HCT116 (cell line): ENCODE data around the gene DNAJC25. TPM values are rescaled to one million over a fixed set of nuclear protein-coding genes. Genes with fewer than 3 reads are reported as not detected.

Experiments used
- ATAC-seq: fragments of 200-7000 bp; cut with Tn5 transposase; 2 replicates; pipeline ENCODE4 v1.9.1; 2020; ENCODE audit warnings: mild to moderate bottlenecking, moderate library complexity
- BruUV-seq: library from RNA; stranded (reverse); fragments of 400-500 nt; replicated peaks from 2 replicates; lab custom pipeline; 2021; lab: Mats Ljungman, UMichigan
- CTCF ChIA-PET: fragments of 300-600 bp; sonication (Branson Sonifier 250); formaldehyde crosslinking; loops from one replicate; lab custom pipeline; 2021; ENCODE audit warnings: antibody characterized with exemption; lab: Charles Lee
- POLR2A ChIA-PET: fragments of 300-600, 350-600 bp; sonication (Branson Sonifier 250); formaldehyde crosslinking; loops from one replicate; lab custom pipeline; 2021; ENCODE audit warnings: antibody characterized with exemption; lab: Charles Lee
- RAD21 ChIA-PET, 2 experiments: fragments of 300-600 bp; sonication (Branson Sonifier 250); formaldehyde crosslinking; loops; one replicate each; lab custom pipeline; 2023; ENCODE audit warnings: low total read pairs in 2 of 2; ENCODE audit not compliant: uncharacterized antibody in 2 of 2, unreplicated experiment in 2 of 2, low non-redundant PET in 1 of 2; lab: Charles Lee
- DNase-seq: peaks from one replicate; pipeline ENCODE4 v3.0.0-alpha.2; 2010; ENCODE audit warnings: low read depth, low spot score
- H2AFZ ChIP-seq: fragments of 200-600 bp; shearing (Covaris generic), sonication (generic); 2 replicates; pipeline ENCODE4 v1.6.1; 2017; ENCODE audit warnings: low read depth, mixed run types, mixed read lengths, antibody characterized with exemption, low read length; ENCODE audit not compliant: poor library complexity, severe bottlenecking
- H3K27ac ChIP-seq: 2 replicates; pipeline ENCODE4 v1.5.1; 2012; ENCODE audit warnings: low read depth, low read length
- H3K27me3 ChIP-seq: fragments of 200-600 bp; sonication (generic); 2 replicates; pipeline ENCODE4 v1.6.1; 2016; ENCODE audit warnings: mixed run types, low read length, mixed read lengths; ENCODE audit not compliant: insufficient read depth
- H3K36me3 ChIP-seq, 2 experiments: fragments of 200-500 bp in 1 of 2; fragments of 200-600 bp in 1 of 2; sonication (Bioruptor generic) in 1 of 2; sonication (generic) in 1 of 2; 2 replicates each; pipeline versions ENCODE4 v1.5.1 to v1.6.1; 2014 to 2016; ENCODE audit warnings: low read length in 2 of 2, inconsistent platforms in 1 of 2, mixed read lengths in 1 of 2, mixed run types in 1 of 2; ENCODE audit not compliant: insufficient read depth in 2 of 2, control insufficient read depth in 1 of 2
- H3K4me1 ChIP-seq, 2 experiments: fragments of 200-600 bp in 1 of 2; sonication (generic) in 1 of 2; 2 replicates each; pipeline versions ENCODE4 v1.5.1 to v1.6.1; 2012 to 2017; ENCODE audit warnings: low read length in 2 of 2, inconsistent platforms in 1 of 2, mild to moderate bottlenecking in 1 of 2, mixed read lengths in 1 of 2, mixed run types in 1 of 2, moderate library complexity in 1 of 2; ENCODE audit not compliant: insufficient read depth in 2 of 2, control insufficient read depth in 1 of 2
- H3K4me2 ChIP-seq: fragments of 200-600 bp; sonication (generic); 2 replicates; pipeline ENCODE4 v1.6.1; 2017; ENCODE audit warnings: mixed run types, low read length, mixed read lengths
- H3K4me3 ChIP-seq, 2 experiments: fragments of 200-600 bp in 1 of 2; sonication (generic) in 1 of 2; replicated peaks in 1 of 2; 2 replicates each; pipeline ENCODE4 v1.5.1; 2011 to 2016; ENCODE audit warnings: low read length in 2 of 2, control low read depth in 1 of 2, low read depth in 1 of 2, mild to moderate bottlenecking in 1 of 2, mixed read lengths in 1 of 2, mixed run types in 1 of 2
- H3K79me2 ChIP-seq: fragments of 200-600 bp; sonication (generic); 2 replicates; pipeline ENCODE4 v1.6.1; 2017; ENCODE audit warnings: mild to moderate bottlenecking, mixed run types, low read length, moderate library complexity, mixed read lengths; ENCODE audit not compliant: insufficient read depth
- H3K9ac ChIP-seq: fragments of 200-600 bp; sonication (generic); 2 replicates; pipeline ENCODE4 v1.6.1; 2016; ENCODE audit warnings: low read length, mixed read lengths
- H3K9me2 ChIP-seq: fragments of 200-600 bp; sonication (generic), shearing (Covaris generic); 2 replicates; pipeline ENCODE4 v1.6.1; 2017; ENCODE audit warnings: mixed run types, mild to moderate bottlenecking, moderate library complexity; ENCODE audit not compliant: insufficient read depth
- H3K9me3 ChIP-seq, 2 experiments: fragments of 200-500 bp in 1 of 2; fragments of 200-600 bp in 1 of 2; sonication (Bioruptor generic) in 1 of 2; sonication (generic) in 1 of 2; 2 replicates each; pipeline ENCODE4 v1.6.1; 2014 to 2017; ENCODE audit warnings: low read length in 2 of 2, mixed read lengths in 2 of 2, inconsistent platforms in 1 of 2, low read depth in 1 of 2, mild to moderate bottlenecking in 1 of 2, mixed run types in 1 of 2, moderate library complexity in 1 of 2; ENCODE audit not compliant: control insufficient read depth in 1 of 2, insufficient read depth in 1 of 2
- H4K20me1 ChIP-seq: fragments of 200-600 bp; sonication (generic), shearing (Covaris generic); 2 replicates; pipeline ENCODE4 v1.6.1; 2017; ENCODE audit warnings: mixed run types, mild to moderate bottlenecking, moderate library complexity; ENCODE audit not compliant: insufficient read depth
- CBX3 ChIP-seq: IDR thresholded peaks from 2 replicates; pipeline ENCODE4 v1.6.1; 2012; ENCODE audit warnings: low read depth
- EGR1 ChIP-seq: IDR thresholded peaks from 2 replicates; pipeline ENCODE4 v1.6.1; 2012; ENCODE audit warnings: low read depth
- ELF1 ChIP-seq: IDR thresholded peaks from 2 replicates; pipeline ENCODE4 v1.6.1; 2012; ENCODE audit warnings: low read depth, borderline replicate concordance
- MAX ChIP-seq: IDR thresholded peaks from 2 replicates; pipeline ENCODE4 v1.6.1; 2012
- POLR2AphosphoS5 ChIP-seq: IDR thresholded peaks from 2 replicates; pipeline ENCODE4 v1.6.1; 2011; ENCODE audit warnings: mild to moderate bottlenecking, low read depth, low read length, moderate library complexity
- REST ChIP-seq: IDR thresholded peaks from 2 replicates; pipeline ENCODE4 v1.6.1; 2012; ENCODE audit warnings: low read depth
- SP1 ChIP-seq: IDR thresholded peaks from 2 replicates; pipeline ENCODE4 v1.6.1; 2012; ENCODE audit warnings: low read depth
- ZBTB33 ChIP-seq: IDR thresholded peaks from 2 replicates; pipeline ENCODE4 v1.6.1; 2011; ENCODE audit warnings: mild to moderate bottlenecking, low read length, moderate library complexity; ENCODE audit not compliant: insufficient replicate concordance; ENCODE audit errors: extremely low read depth
- ZFX ChIP-seq: fragments of 450-650 bp; IDR thresholded peaks from 2 replicates; pipeline ENCODE4 v1.6.1; 2017
- ZNF274 ChIP-seq: fragments of 200-500 bp; sonication (Bioruptor generic); IDR thresholded peaks from 2 replicates; pipeline ENCODE4 v1.6.1; 2014; ENCODE audit warnings: mild to moderate bottlenecking, low read depth, low read length, inconsistent platforms
- intact Hi-C: fragments of 100-400 bp; cut with micrococcal nuclease; formaldehyde crosslinking; loops from 2 replicates; pipeline ENCODE4 v1.10.0; 2022
- total RNA-seq: library from RNA; stranded (reverse); gene quantifications from one replicate; pipeline ENCODE4 v1.2.1, GENCODE V29; 2021; ENCODE audit not compliant: unreplicated experiment

DNAJC25 gene
- total RNA-seq, 1 experiment from 2014 or later, result 7.1 TPM

- Histone ChIP-seq H2AFZ (no peak overlapping the region), H3K79me2 (no peaks in the 10 kb centered on the region), H3K9me3 (no peaks in the 10 kb centered on the region), H3K4me1 (no peaks in the 10 kb centered on the region), H3K9me2 (no peaks in the 10 kb centered on the region), H3K4me3 (no peak overlapping the region), H4K20me1 (no peaks in the 10 kb centered on the region; the same call in 1 of the 2 replicates), H3K4me2 (no peak overlapping the region), H3K9ac (no peak overlapping the region), H3K27me3 (no peaks in the 10 kb centered on the region), H3K36me3 (no peaks in the 10 kb centered on the region), H3K27ac (no peak overlapping the region)
- ChIA-PET RAD21 (no interaction called here), CTCF (no interaction called here), POLR2A (interaction anchor here (0.6 kb wide), 1 partner anchor 18 kb away, joined by 3 read pairs; the partner anchor contains the start of gene GNG10)
- TF ChIP-seq REST (no peak), EGR1 (no peak), POLR2AphosphoS5 (no peak), SP1 (no peak), ZNF274 (no peak), ZBTB33 (no peak), MAX (no peak), CBX3 (no peak), ZFX (no peak), ELF1 (no peak)
- no TSS peak for BruUV-seq
- ATAC-seq, result no peak
- intact Hi-C loops, result no loop called here
- DNase-seq, result no peak
Measured at GRCh38 chr9:111679199-111679598, 48.1 kb downstream of the DNAJC25 start.
